GM12878 (cell line): ENCODE measurements around the gene ZSWIM3. TPM values are rescaled to one million over a fixed set of nuclear protein-coding genes. Genes with fewer than 3 reads are reported as not detected.

Experiments
- BMI1 ChIP-seq: fragments of 450-650 bp; IDR thresholded peaks from 2 replicates; pipeline ENCODE4 v1.6.1; 2016; ENCODE audit warnings: mild to moderate bottlenecking, moderate library complexity, borderline replicate concordance
- CREB1 ChIP-seq: IDR thresholded peaks from 2 replicates; pipeline ENCODE4 v1.6.1; 2012; ENCODE audit warnings: low read depth, mild to moderate bottlenecking, inconsistent platforms
- CREM ChIP-seq: IDR thresholded peaks from 2 replicates; pipeline ENCODE4 v1.6.1; 2014; ENCODE audit warnings: antibody characterized with exemption, low read depth
- EZH2 ChIP-seq: IDR thresholded peaks from 2 replicates; pipeline ENCODE4 v1.6.1; 2012; ENCODE audit warnings: low read depth, mild to moderate bottlenecking, control low read depth, inconsistent platforms, low read length, borderline replicate concordance; ENCODE audit not compliant: control insufficient read depth
- JUND ChIP-seq: IDR thresholded peaks from 2 replicates; pipeline ENCODE4 v1.6.1; 2012; ENCODE audit warnings: low read depth, mild to moderate bottlenecking, low read length, improper control_type of control experiment, moderate library complexity
- MLLT1 ChIP-seq: fragments of 450-650 bp; IDR thresholded peaks from 2 replicates; pipeline ENCODE4 v1.6.1; 2016; ENCODE audit warnings: mild to moderate bottlenecking
- PBX3 ChIP-seq: IDR thresholded peaks from 2 replicates; pipeline ENCODE4 v1.6.1; 2011; ENCODE audit warnings: mild to moderate bottlenecking, low read depth, low read length, moderate library complexity; ENCODE audit not compliant: insufficient replicate concordance
- POLR2A ChIP-seq: IDR thresholded peaks from 2 replicates; pipeline ENCODE4 v1.6.1; 2011; ENCODE audit warnings: low read depth, mild to moderate bottlenecking, low read length
- POU2F2 ChIP-seq: IDR thresholded peaks from 3 replicates; pipeline ENCODE4 v1.6.1; 2011; ENCODE audit warnings: low read depth, mild to moderate bottlenecking, low read length, borderline replicate concordance
- RAD51 ChIP-seq: fragments of 450-650 bp; IDR thresholded peaks from 2 replicates; pipeline ENCODE4 v1.6.1; 2016; ENCODE audit warnings: moderate library complexity, mild to moderate bottlenecking, inconsistent platforms
- SIX5 ChIP-seq: IDR thresholded peaks from 2 replicates; pipeline ENCODE4 v1.6.1; 2011; ENCODE audit warnings: mild to moderate bottlenecking, low read depth, low read length, moderate library complexity; ENCODE audit not compliant: severe bottlenecking
- SMARCA5 ChIP-seq: fragments of 450-650 bp; IDR thresholded peaks from 2 replicates; pipeline ENCODE4 v1.6.1; 2017; ENCODE audit warnings: mild to moderate bottlenecking
- SMC3 ChIP-seq: IDR thresholded peaks from 2 replicates; pipeline ENCODE4 v1.6.1; 2011; ENCODE audit warnings: low read length, improper control_type of control experiment, borderline replicate concordance
- TARDBP ChIP-seq: IDR thresholded peaks from 2 replicates; pipeline ENCODE4 v1.6.1; 2016; ENCODE audit warnings: borderline replicate concordance
- ZBTB40 ChIP-seq: fragments of 450-650 bp; IDR thresholded peaks from 2 replicates; pipeline ENCODE4 v1.6.1; 2016; ENCODE audit warnings: mild to moderate bottlenecking, moderate library complexity, borderline replicate concordance
- ZNF384 ChIP-seq: IDR thresholded peaks from 2 replicates; pipeline ENCODE4 v1.6.1; 2012; ENCODE audit warnings: low read depth, mild to moderate bottlenecking, low read length, improper control_type of control experiment, borderline replicate concordance
- ZNF592 ChIP-seq: fragments of 450-650 bp; IDR thresholded peaks from 2 replicates; pipeline ENCODE4 v1.6.1; 2017; ENCODE audit warnings: mild to moderate bottlenecking, moderate library complexity
- polyA plus RNA-seq, 11 experiments: library from polyadenylated mRNA; depleted of rRNA in 4 of 11; unstranded in 6 of 11; stranded (reverse) in 5 of 11; fragments of >200 nt; fragmentation: Nextera tagmentation in 4 of 11; fragmentation: Illumina TruSeq in 1 of 11; extraction: Ambion mirVana in 4 of 11; extraction: Trizol in 1 of 11; gene quantifications; 1 replicate in 1 of 11; 2 replicates in 10 of 11; pipeline versions ENCODE4 v1.2.1 to v1.2.3, GENCODE V29; 2011 to 2016; ENCODE audit warnings: inconsistent platforms in 2 of 11, missing spikeins in 2 of 11, low read depth in 1 of 11
- total RNA-seq, 4 experiments: library from RNA; depleted of rRNA in 3 of 4; stranded (reverse); fragments of >200 nt in 3 of 4; fragmentation: Illumina TruSeq in 1 of 4; extraction: Trizol in 1 of 4; gene quantifications; 2 replicates each; pipeline versions ENCODE4 v1.2.1 to v1.2.3, GENCODE V29; 2013 to 2021

Gene ZSWIM3
- total and polyA plus RNA-seq, 10 of the 15 experiments (the other 5 are each of a cell fraction or from before 2014, with no cell fraction given) = 1.6 to 5.1 (median 4.2) TPM

GRCh38 chr20:45880988-45881788 is 23.8 kb downstream of the ZSWIM3 start, which contains the start of gene ZSWIM1 (continued):
- TF ChIP-seq ZBTB40 = peak; percentile 75; the same call in 1 of the 2 replicates
- no peak for TF ChIP-seq RAD51
- peak; percentile 59; the same call in 1 of the 2 replicates for TF ChIP-seq CREM
- no peak for TF ChIP-seq SMC3
- TF ChIP-seq ZNF592 = no peak
- no peak; the same call in 1 of the 2 replicates for TF ChIP-seq MLLT1
- no peak for TF ChIP-seq EZH2
- TF ChIP-seq SMARCA5 = peak; percentile 47; the same call in 1 of the 2 replicates
- TF ChIP-seq POLR2A = peak; percentile 98
- peak; percentile 46; the same call in 1 of the 3 replicates for TF ChIP-seq POU2F2
- TF ChIP-seq BMI1 = peak; percentile 98
- TF ChIP-seq JUND = no peak
- TF ChIP-seq TARDBP = no peak
- no peak for TF ChIP-seq SIX5
- TF ChIP-seq PBX3 = peak; percentile 99
- TF ChIP-seq ZNF384 = no peak
- TF ChIP-seq CREB1 = peak; percentile 81
